Measurements from ENCODE around the gene ARHGEF17. TPM values are rescaled to one million over a fixed set of nuclear protein-coding genes. Genes with fewer than 3 reads are reported as not detected.
A peak's percentile ranks its signal among the peaks of the same experiment; 100 is the strongest.

ARHGEF17 gene
- total RNA-seq, 6 experiments from 2014 or later = 4.6 to 7.3 (median 5.4) TPM

DNA sequence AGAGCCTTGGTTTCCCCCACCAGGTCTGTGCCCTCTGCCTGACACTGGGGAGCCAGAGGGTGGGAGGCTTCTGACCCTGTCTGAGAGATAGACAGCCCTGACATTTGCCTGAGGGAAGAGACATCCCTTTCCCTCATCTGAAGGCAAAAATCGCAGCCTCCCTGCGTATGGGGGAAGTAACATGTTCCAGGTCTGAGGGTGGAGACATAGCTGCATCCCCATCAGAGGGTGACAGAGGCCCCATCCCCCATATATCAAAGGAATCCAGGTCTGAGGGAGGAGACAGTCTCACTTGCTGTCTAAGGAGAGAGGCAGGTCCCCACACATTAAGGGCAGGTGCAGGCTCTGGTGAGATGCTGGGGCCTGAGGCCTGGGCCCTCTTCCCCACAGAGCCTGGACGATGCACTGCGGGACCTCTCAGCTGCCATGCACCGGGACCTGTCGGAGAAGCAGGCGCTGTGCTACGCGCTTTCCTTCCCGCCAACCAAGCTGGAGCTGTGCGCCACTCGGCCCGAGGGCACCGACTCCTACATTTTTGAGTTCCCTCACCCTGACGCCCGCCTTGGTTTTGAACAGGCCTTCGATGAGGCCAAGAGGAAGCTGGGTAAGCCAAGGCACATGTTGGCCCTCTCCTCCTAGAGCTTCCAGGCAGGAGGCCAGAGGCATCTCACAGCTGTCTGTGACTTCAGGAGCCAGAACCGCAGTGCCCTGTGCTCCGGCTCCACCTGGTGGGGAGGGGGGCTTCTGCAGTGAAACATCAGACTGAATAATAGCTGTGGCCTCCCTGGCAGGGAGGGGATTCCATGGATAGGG lies 52.1 kb downstream of the ARHGEF17 start:
- no CpG with 5 or more reads among the region's 19 CpGs for WGBS (ENCODE audit: insufficient coverage, low coverage, low lambda C conversion rate, missing lambda C conversion rate)
- no peak for DNase-seq
- Histone ChIP-seq H3K4me3 (no peak overlapping the region), H3K27ac (no peak overlapping the region), H3K9me3 (no peaks in the 10 kb centered on the region), H3K36me3 (no peaks in the 10 kb centered on the region), H3K27me3 (no peaks in the 10 kb centered on the region), H3K4me1 (no peaks in the 10 kb centered on the region)
- peak in 2 of 4 donors; percentile 21 to 22 for ATAC-seq
- no peak for TF ChIP-seq POLR2A (IDR thresholded peaks at IDR 0.05)
- TF ChIP-seq, protein P1, sequence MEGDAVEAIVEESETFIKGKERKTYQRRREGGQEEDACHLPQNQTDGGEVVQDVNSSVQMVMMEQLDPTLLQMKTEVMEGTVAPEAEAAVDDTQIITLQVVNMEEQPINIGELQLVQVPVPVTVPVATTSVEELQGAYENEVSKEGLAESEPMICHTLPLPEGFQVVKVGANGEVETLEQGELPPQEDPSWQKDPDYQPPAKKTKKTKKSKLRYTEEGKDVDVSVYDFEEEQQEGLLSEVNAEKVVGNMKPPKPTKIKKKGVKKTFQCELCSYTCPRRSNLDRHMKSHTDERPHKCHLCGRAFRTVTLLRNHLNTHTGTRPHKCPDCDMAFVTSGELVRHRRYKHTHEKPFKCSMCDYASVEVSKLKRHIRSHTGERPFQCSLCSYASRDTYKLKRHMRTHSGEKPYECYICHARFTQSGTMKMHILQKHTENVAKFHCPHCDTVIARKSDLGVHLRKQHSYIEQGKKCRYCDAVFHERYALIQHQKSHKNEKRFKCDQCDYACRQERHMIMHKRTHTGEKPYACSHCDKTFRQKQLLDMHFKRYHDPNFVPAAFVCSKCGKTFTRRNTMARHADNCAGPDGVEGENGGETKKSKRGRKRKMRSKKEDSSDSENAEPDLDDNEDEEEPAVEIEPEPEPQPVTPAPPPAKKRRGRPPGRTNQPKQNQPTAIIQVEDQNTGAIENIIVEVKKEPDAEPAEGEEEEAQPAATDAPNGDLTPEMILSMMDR (IDR thresholded peaks at IDR 0.05) = peak in 1 of 4 donors; percentile 22
- intact Hi-C loops (cut with DNase I) = loop anchor here in 1 of 2 donors (5.0 kb wide), 1 partner anchor 32 kb away; no protein-coding TSS in a partner anchor

DNA sequence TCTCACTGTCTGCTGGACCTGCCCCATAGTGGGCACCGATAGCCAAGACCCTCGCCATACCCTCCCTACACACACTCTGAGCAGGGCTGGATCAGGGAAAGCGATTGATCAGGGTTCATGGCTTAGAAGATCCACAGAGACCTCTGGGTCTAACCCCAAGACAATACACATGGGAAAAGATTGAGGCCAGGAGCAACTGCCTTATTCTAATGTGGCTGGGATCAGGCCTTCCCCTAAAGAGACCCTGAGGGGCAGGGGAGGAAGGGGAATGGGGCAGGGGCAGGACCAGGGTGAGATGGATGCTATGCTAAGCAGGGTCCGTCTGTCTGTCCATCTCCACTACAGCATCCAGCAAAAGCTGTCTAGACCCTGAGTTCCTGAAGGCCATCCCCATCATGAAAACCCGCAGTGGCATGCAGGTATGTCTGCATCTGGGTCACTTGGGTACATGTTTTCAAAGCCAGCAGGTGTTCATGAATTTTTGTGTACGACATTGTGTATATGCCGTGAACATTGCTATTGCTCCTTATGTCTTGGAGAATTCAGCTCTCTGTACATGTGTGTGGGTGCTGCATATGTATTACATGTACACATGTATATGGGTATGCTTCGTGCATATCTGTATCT lies 52.8 kb downstream of the ARHGEF17 start:
- Histone ChIP-seq H3K27ac (no peak overlapping the region), H3K9me3 (no peaks in the 10 kb centered on the region), H3K4me3 (no peak overlapping the region), H3K4me1 (no peaks in the 10 kb centered on the region), H3K27me3 (no peaks in the 10 kb centered on the region), H3K36me3 (no peaks in the 10 kb centered on the region)
- ATAC-seq (no peak), DNase-seq (no peak)
- 82% methylated on average over 3 of the region's 8 CpGs for WGBS (ENCODE audit: insufficient coverage, low coverage, low lambda C conversion rate, missing lambda C conversion rate)
- intact Hi-C loops (cut with DNase I) = no loop called here
- no peak for TF ChIP-seq POLR2A (IDR thresholded peaks at IDR 0.05)
- TF ChIP-seq, protein P1 (IDR thresholded peaks at IDR 0.05) = no peak

DNA sequence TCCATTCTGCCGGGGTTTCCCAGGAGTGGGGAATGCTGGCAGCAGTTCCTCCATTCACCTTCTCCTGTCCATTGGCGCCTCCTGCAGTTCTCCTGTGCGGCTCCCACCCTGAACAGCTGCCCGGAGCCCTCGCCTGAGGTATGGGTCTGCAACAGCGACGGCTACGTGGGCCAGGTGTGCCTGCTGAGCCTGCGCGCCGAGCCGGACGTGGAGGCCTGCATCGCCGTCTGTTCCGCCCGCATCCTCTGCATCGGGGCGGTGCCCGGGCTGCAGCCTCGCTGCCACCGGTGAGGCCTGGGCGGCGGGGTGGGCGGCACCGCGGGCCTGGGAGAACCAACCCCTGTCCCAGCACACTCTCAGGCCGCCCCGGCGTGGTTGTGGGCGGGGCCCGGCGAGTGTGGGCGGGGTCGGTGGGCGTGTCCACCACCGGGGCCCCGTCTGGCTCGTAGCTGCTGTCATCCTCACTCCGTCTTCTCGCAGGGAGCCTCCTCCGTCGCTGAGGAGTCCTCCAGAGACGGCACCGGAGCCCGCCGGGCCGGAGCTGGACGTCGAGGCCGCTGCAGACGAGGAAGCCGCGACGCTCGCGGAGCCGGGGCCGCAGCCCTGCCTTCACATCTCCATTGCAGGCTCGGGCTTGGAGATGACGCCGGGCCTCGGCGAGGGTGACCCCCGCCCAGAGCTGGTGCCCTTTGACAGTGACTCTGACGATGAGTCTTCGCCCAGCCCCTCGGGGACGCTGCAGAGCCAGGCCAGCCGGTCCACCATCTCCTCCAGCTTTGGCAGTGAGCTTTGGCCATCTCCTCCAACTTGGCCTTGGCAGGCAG lies 54.1 kb downstream of the ARHGEF17 start:
- H3K27ac ChIP-seq = no peak overlapping the region
- TF ChIP-seq POLR2A (IDR thresholded peaks at IDR 0.05) = no peak
- TF ChIP-seq, protein P1 (IDR thresholded peaks at IDR 0.05) = no peak
- no peak overlapping the region for H3K4me3 ChIP-seq
- no CpG with 5 or more reads among the region's 70 CpGs for WGBS (ENCODE audit: insufficient coverage, low coverage, low lambda C conversion rate, missing lambda C conversion rate)
- no peaks in the 10 kb centered on the region for H3K4me1 ChIP-seq
- no peaks in the 10 kb centered on the region for H3K9me3 ChIP-seq
- ATAC-seq (no peak), DNase-seq (no peak)
- intact Hi-C loops (cut with DNase I) = no loop called here
- H3K27me3 ChIP-seq = no peaks in the 10 kb centered on the region
- H3K36me3 ChIP-seq = no peaks in the 10 kb centered on the region

DNA sequence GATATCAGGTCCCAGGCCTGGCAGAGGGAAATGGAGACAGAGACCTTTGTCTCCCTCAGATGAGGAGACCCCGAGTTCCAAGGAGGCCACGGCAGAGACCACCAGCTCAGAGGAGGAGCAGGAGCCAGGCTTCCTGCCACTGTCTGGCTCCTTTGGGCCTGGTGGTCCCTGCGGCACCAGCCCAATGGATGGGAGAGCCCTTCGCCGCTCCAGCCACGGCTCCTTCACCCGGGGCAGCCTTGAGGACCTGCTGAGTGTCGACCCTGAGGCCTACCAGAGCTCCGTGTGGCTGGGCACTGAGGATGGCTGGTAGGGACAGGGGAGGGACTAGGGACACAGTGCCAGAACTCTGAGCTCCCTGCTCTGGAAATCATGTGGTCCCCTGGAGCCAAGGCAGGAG lies 55.1 kb downstream of the ARHGEF17 start:
- Histone ChIP-seq H3K27me3 (no peaks in the 10 kb centered on the region), H3K9me3 (no peaks in the 10 kb centered on the region), H3K4me1 (no peaks in the 10 kb centered on the region), H3K36me3 (no peaks in the 10 kb centered on the region), H3K4me3 (no peak overlapping the region), H3K27ac (no peak overlapping the region)
- WGBS (ENCODE audit: insufficient coverage, low coverage, low lambda C conversion rate, missing lambda C conversion rate) = no CpG with 5 or more reads among the region's 9 CpGs
- ATAC-seq = no peak
- no peak for DNase-seq
- TF ChIP-seq, protein P1 (IDR thresholded peaks at IDR 0.05) = no peak
- no peak for TF ChIP-seq POLR2A (IDR thresholded peaks at IDR 0.05)
- intact Hi-C loops (cut with DNase I) = no loop called here

Data from right lobe of liver (tissue), 6 donors.